WTC11 (cell line): Measurements from ENCODE around the gene KIF17.

Source experiments
- CTCF ChIP-seq: fragments of 200-600 bp; IDR thresholded peaks from 2 replicates; pipeline ENCODE4 v1.8.0; 2022; ENCODE audit warnings: antibody characterized with exemption
- NR2C2 ChIP-seq: sonication (generic); formaldehyde crosslinking; IDR thresholded peaks from 2 replicates; pipeline ENCODE4 v1.8.0; 2022; ENCODE audit warnings: mild to moderate bottlenecking, missing genetic modification reagents

- TF ChIP-seq CTCF: no peak
- TF ChIP-seq NR2C2 (CRISPR knock-in tag): no peak
Observed at GRCh38 chr1:20704390-20705202, 13.2 kb downstream of the KIF17 start.
